Activated CD8-positive, alpha-beta memory T cell treated with anti-CD3 and anti-CD28 coated beads for 4 hours (primary cell): ENCODE results near the gene RIMS1.

Experiments used
- DNase-seq, 2 donors: peaks; one replicate each; pipeline ENCODE4 v3.0.0-alpha.2; 2020; ENCODE audit warnings: low read depth in 2 of 2

RIMS1 gene

GRCh38 chr6:72414657-72415056 lies 528.3 kb downstream of the RIMS1 start:
- no peak for DNase-seq

DNA sequence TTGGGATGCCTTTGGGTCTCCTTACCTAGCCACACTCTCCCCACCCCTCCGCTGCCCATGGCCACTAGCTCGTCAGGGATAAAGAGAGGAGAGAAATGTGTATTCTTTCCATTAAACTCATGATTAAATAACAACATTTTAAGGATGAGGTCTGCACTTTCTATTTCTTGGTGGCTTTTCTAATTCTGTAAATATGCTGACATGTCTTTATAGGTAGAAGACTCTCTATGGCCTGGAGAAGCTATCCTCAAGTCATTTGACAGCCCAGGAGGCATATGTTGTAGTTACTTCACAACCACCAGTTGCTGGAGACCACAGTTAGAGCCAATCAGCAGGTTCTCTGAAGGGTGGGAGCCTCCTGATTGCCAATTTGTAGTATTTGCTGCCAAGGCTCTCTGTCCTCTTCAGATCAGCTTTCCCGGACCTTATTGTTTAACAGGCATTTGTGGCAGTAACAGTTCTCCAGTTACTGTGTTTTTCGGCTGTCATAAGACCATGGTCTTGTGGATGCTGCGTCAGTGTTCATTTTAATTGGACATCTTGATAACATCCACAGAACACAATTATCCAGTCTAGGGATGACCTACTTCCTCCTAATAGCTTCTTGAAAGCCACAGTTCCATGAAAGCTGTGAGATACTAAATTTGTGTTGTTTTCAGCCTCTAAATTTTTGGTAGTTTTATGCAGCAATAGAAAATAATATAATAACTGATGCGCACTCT lies 530.6 kb downstream of the RIMS1 start:
- DNase-seq, result no peak

DNA sequence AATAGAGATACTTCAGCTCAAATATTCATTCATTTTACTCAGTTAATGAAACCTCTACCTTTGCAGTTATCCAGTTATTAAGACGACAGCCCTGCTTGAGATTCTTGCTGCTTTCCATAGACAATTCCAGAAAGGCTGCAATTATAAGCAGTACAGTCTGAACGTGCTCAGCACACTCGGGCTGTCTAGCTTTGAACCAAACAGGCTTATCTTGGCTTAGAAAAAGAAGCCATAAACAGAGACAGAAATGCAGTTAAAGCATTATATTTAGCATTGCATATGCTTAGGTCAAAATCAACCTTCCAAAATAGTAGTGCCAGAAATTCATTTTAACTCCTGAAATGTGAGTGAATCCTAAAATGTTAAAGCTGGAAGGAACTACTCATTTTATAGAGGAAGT lies 531.4 kb downstream of the RIMS1 start:
- no peak for DNase-seq

GRCh38 chr6:72418495-72418894 lies 532.1 kb downstream of the RIMS1 start:
- no peak for DNase-seq

DNA sequence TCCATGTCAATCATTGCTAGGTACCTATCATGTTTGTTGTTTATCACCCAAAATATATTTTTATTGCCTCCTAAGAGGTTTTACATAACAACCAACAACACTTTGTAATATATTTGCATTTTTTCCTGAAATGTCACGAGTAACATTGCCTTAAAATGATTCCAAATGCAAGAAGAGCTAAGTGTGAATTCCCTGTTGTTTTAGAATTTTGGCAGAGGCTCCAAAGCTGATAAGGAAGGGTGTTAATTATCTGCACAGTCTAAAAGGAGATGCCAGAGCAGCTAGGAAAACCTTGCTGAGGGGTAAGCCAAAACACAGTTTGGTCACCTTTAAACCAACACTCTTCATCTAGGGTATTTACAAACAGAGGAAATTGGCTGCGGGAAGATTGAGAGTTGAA lies 533.6 kb downstream of the RIMS1 start:
- DNase-seq, result no peak

GRCh38 chr6:72420409-72420808 lies 534.1 kb downstream of the RIMS1 start:
- no peak for DNase-seq

- no peak for DNase-seq
Observed at GRCh38 chr6:72421387-72421786, 535.0 kb downstream of the RIMS1 start.

GRCh38 chr6:72422171-72422570 lies 535.8 kb downstream of the RIMS1 start:
- DNase-seq, result no peak

DNA sequence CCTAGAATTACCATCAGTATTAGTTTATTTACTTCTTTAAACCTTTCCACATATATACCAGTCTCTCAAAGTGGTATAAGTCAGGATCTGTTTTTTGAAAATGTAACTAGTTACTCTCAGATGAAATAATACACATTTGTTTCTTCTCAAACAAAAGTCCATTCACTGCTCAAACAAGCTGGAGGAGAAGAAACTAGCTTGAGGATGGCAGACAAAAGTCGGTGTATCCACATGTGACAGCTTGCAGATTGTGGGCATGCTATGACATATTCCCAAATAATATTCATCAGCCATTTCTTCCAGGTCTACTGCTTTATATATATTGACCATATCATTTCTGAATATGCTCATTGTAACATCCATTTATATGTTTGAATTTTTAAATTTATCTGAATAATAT lies 538.1 kb downstream of the RIMS1 start:
- no peak for DNase-seq

- no peak for DNase-seq
Observed at GRCh38 chr6:72425003-72425681, 538.8 kb downstream of the RIMS1 start.

- DNase-seq, result no peak
Observed at GRCh38 chr6:72440611-72441010, 554.3 kb downstream of the RIMS1 start.

DNA sequence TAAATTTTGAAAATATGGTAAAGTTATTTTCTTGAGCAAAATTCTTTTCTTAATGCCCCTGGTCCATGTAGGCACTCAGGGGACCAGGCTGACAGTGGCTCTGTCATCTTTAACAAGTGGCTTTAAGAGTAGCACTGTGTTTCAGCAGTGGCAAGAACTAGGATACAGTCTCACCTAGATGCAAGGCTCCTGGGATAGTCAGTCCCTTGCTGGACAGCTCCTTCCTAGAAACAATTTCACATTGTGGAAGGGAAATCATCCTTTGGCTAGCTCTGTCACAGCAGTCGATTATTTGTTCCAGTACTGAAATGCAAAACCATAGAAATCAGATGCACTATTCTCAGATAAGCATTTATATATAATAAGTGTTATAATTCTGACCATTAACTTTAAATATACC lies 560.1 kb downstream of the RIMS1 start:
- DNase-seq, result no peak
